ENCODE results near the gene CD44.
A peak's percentile ranks its signal among the peaks of the same experiment; 100 is the strongest.

The CD44 gene

DNA sequence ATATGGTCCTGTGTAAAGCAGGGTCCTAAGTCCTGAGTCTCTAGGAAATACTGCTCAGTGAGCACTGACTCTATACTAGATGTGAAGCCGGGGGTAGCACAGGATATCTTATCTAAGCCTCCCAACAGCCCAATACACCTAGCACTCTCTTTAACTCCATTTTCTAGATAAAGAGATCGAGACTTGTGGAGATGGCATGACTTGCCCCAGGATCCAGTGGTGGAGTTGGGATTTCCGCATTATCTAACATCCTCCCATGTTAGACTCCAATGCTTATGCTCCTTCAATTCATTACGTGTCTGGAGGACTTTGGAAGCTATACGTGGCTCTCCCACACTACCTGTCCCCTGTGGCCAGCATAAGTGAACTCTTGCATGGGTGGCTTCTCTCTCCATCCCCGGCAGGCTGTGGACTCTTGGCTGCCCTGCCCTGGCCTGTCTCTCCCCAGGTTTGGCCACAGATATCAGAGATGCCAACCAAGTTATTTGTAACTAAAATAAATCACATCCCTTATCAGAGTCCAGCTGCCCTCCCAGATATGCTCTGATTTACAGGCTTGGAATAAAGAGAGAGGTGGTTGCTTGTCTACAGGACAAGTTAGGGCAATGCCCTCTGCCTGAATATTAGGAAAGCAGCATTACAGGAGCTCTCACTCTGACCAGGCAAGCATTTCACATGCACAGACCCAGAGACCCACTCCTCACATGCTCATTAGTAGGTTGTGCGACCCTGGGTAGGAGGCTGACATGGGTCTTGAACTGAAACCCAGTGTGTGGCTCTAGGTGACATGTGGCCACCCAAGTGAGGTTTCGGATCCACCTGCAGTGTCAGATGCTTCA, 4.5 kb downstream of the CD44 start:
- in situ Hi-C loops (cut with MboI; ENCODE audit: low sequenced_read_pairs, unreplicated experiment): no loop called here
- TF ChIP-seq, protein P1, sequence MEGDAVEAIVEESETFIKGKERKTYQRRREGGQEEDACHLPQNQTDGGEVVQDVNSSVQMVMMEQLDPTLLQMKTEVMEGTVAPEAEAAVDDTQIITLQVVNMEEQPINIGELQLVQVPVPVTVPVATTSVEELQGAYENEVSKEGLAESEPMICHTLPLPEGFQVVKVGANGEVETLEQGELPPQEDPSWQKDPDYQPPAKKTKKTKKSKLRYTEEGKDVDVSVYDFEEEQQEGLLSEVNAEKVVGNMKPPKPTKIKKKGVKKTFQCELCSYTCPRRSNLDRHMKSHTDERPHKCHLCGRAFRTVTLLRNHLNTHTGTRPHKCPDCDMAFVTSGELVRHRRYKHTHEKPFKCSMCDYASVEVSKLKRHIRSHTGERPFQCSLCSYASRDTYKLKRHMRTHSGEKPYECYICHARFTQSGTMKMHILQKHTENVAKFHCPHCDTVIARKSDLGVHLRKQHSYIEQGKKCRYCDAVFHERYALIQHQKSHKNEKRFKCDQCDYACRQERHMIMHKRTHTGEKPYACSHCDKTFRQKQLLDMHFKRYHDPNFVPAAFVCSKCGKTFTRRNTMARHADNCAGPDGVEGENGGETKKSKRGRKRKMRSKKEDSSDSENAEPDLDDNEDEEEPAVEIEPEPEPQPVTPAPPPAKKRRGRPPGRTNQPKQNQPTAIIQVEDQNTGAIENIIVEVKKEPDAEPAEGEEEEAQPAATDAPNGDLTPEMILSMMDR (IDR thresholded peaks at IDR 0.05; ENCODE audit: borderline replicate concordance, control extremely low read depth, extremely low read depth, insufficient read depth, missing control alignments): no peak
- no peak for DNase-seq (ENCODE audit: low spot score)

DNA sequence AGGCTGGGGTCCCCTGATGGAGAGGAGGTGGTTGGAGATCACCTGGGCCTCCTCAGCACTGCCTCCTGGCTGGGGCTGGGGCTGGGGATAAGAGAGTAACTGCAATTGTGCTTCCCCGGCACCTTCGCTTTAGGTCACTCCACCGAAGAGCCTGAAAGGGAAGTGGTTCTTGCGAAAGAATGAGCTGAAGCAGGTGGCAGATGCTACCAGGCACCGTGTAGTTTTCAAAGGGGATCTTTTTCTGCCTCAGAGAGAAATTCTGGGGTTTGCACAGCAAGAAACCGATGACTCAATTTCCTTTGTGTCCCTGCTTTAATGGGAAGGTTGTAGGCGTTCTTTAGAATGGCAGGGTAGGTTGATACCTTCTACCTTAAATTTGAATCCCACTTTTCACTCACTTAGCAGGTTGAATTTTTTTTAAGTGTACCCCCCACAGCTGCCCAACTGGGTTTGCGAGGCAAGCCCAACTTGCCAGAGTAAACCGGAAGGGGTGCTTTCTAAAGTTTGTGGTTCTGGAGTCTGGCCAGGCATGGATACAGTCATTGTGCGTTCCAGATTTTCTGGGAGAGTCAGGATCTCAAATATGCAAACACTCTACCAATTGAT, 5.3 kb downstream of the CD44 start:
- DNase-seq (ENCODE audit: low spot score): peak; percentile 60
- TF ChIP-seq, protein P1 (IDR thresholded peaks at IDR 0.05; ENCODE audit: borderline replicate concordance, control extremely low read depth, extremely low read depth, insufficient read depth, missing control alignments): no peak
- in situ Hi-C loops (cut with MboI; ENCODE audit: low sequenced_read_pairs, unreplicated experiment): no loop called here

DNA sequence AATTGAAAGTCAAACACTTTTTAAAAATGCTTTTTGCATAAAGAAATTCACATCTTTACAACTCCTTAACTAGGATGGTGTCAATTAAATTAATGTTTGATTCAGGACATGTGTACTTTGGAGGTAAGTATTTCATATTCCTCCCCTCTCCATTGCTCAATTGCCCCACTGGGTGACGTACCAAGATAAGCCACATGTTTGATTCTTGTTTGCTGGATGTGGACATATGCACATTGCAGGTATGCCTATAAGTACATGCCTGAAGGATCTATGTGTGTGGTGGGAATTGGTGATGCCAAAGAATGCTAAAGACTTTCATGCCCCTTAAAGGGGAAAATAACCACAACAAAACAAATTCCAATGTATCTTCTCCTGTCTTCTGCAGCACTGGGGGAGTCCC, 5.8 kb downstream of the CD44 start:
- in situ Hi-C loops (cut with MboI; ENCODE audit: low sequenced_read_pairs, unreplicated experiment): no loop called here
- no peak for DNase-seq (ENCODE audit: low spot score)

DNA sequence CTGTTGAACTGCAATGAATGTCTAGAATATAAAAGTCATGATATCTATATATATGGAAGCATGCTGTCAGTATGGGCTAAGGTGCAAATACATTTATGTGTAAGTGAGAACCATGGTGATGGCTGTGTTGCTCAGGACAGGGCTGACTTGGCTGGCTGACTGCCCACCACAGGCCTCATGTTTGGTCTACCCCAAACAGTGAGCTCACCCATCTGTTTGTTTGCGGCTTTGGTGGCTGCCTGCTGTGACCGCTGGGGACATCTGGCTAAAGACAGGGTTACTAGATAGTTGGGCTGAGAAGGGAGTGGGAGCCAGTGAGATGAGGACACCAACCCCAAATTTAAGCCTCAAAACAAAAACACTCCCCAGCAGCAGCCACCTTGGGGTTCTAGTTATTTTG, 6.3 kb downstream of the CD44 start:
- in situ Hi-C loops (cut with MboI; ENCODE audit: low sequenced_read_pairs, unreplicated experiment): no loop called here
- peak; percentile 73 for DNase-seq (ENCODE audit: low spot score)
- TF ChIP-seq, protein P1 (IDR thresholded peaks at IDR 0.05; ENCODE audit: borderline replicate concordance, control extremely low read depth, extremely low read depth, insufficient read depth, missing control alignments): no peak

More for the DNA sequence above, 5.8 kb downstream of the CD44 start:
- TF ChIP-seq, protein P1 (IDR thresholded peaks at IDR 0.05; ENCODE audit: borderline replicate concordance, control extremely low read depth, extremely low read depth, insufficient read depth, missing control alignments): no peak

DNA sequence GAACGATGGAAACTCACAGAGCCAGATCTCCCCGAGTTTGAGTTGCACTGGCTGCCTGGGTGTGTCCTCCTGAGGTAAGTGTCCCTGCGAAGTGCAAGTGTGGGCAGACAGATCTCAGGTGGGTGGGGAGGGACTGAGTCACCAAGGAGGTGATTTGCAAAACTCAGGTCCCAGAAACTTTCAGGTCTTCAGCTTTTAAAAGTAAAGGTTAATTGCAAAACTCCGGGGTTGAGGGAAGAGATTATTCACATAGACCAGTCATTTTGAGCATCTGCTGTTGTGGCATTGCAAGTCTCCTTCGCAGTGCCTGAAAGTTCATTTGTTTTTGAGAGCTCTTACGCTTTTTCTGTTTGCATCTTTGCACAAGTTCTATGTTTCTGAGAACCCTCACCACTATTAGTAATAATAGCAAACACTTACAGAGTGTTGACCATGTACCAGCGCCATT, 7.1 kb downstream of the CD44 start:
- in situ Hi-C loops (cut with MboI; ENCODE audit: low sequenced_read_pairs, unreplicated experiment): no loop called here

DNA sequence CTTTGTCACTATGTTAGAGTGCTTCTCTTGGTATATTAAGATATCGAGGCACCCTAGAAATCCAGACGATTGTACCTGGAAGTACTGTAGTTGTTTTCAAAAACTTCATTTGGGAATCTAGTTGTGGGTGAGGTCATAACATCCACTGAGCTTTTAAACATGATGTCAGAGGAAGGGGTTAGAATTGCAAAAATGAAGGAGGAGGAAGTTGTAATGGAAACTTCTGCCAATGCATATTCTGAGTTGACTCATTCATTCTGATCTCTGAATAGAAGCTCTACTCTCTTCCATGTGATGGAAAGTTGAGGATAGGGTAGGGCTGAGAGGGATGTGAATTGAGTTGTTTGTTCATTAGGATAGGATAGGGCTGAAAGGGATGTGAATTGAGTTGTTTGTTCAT, 7.7 kb downstream of the CD44 start:
- in situ Hi-C loops (cut with MboI; ENCODE audit: low sequenced_read_pairs, unreplicated experiment): no loop called here
- TF ChIP-seq, protein P1 (IDR thresholded peaks at IDR 0.05; ENCODE audit: borderline replicate concordance, control extremely low read depth, extremely low read depth, insufficient read depth, missing control alignments): no peak
- DNase-seq (ENCODE audit: low spot score): no peak

More for the DNA sequence above, 7.1 kb downstream of the CD44 start:
- TF ChIP-seq, protein P1 (IDR thresholded peaks at IDR 0.05; ENCODE audit: borderline replicate concordance, control extremely low read depth, extremely low read depth, insufficient read depth, missing control alignments): no peak
- DNase-seq (ENCODE audit: low spot score): peak; percentile 40

All from GM13976 (cell line).